Heart left ventricle (tissue), 16 donors: ENCODE results near the gene NRM. TPM values are rescaled to one million over a fixed set of nuclear protein-coding genes. Genes with fewer than 3 reads are reported as not detected.

Experiments used
- ATAC-seq, 4 donors: fragments of 200-7000 bp; cut with Tn5 transposase; one replicate each; pipeline ENCODE4 v1.9.1; 2020 to 2022; ENCODE audit warnings: moderate library complexity in 4 of 4, mild to moderate bottlenecking in 3 of 4, moderate number of reproducible peaks in 1 of 4
- DNase-seq, 5 donors: peaks; one replicate each; pipeline ENCODE4 v3.0.0-alpha.2; 2020
- H3K27ac ChIP-seq, 12 donors: fragments of 200-600 bp; sonication (generic) in 4 of 12; one replicate each; pipeline versions ENCODE4 v1.5.0 to v1.8.0; 2016 to 2022; ENCODE audit warnings: mild to moderate bottlenecking in 2 of 12
- H3K27me3 ChIP-seq, 9 donors: fragments of 200-600 bp; sonication (generic) in 2 of 9; one replicate each; pipeline versions ENCODE4 v1.5.1 to v1.8.0; 2016 to 2022; ENCODE audit warnings: mild to moderate bottlenecking in 3 of 9
- H3K36me3 ChIP-seq, 9 donors: fragments of 200-600 bp; sonication (generic) in 2 of 9; one replicate each; pipeline versions ENCODE4 v1.5.0 to v1.8.0; 2018 to 2022; ENCODE audit warnings: mild to moderate bottlenecking in 2 of 9
- H3K4me1 ChIP-seq, 12 donors: fragments of 200-600 bp; sonication (generic) in 4 of 12; one replicate each; pipeline versions ENCODE4 v1.5.0 to v1.8.0; 2016 to 2022; ENCODE audit warnings: mild to moderate bottlenecking in 3 of 12
- H3K4me3 ChIP-seq, 12 donors: fragments of 200-600 bp; sonication (generic) in 4 of 12; one replicate each; pipeline versions ENCODE4 v1.5.0 to v1.8.0; 2017 to 2022; ENCODE audit warnings: mild to moderate bottlenecking in 9 of 12, moderate library complexity in 4 of 12
- H3K9me3 ChIP-seq, 12 donors: fragments of 200-600 bp; sonication (generic) in 4 of 12; one replicate each; pipeline versions ENCODE4 v1.5.0 to v1.8.0; 2016 to 2022; ENCODE audit warnings: mild to moderate bottlenecking in 1 of 12
- POLR2A ChIP-seq, 2 donors: fragments of 450-650 bp; IDR thresholded peaks; one replicate each; pipeline ENCODE4 v1.6.1; 2017; ENCODE audit warnings: antibody characterized with exemption in 2 of 2, mild to moderate bottlenecking in 2 of 2, moderate library complexity in 2 of 2
- WGBS, 4 donors: extraction: QIAGEN DNeasy Blood & Tissue Kit in 2 of 4; methylation state at CpG; one replicate each; pipeline versions ENCODE4 v1.1.5 to v1.1.7; 2013 to 2018; 5-methylcytosine and 5-hydroxymethylcytosine counted together
- intact Hi-C, 10 donors: fragments of 100-400 bp; cut with DNase I; formaldehyde crosslinking; loops; one replicate each; pipeline versions ENCODE4 v1.11.1 to v1.14.2; 2022
- polyA plus RNA-seq, 2 donors: library from polyadenylated mRNA; stranded (reverse); fragments of 200-250 nt; gene quantifications; one replicate each; pipeline ENCODE4 v1.2.3, GENCODE V29; 2013
- total RNA-seq, 9 donors: library from RNA; depleted of rRNA in 2 of 9; stranded (reverse); fragments of >200 nt in 2 of 9; fragmentation: NEBNext Ultra II Directional in 3 of 9; extraction: Animal tissue kit (Norgen Biotek cat#: 25700) in 3 of 9; gene quantifications; one replicate each; pipeline versions ENCODE4 v1.1.0 to v1.2.4, GENCODE V29; 2016 to 2023
- TF ChIP-seq, protein P1 (sequence below), 12 donors: fragments of 200-600 bp; sonication (generic) in 4 of 12; IDR thresholded peaks; one replicate each; pipeline versions ENCODE4 v1.5.0 to v1.8.0; 2018 to 2022; ENCODE audit warnings: antibody characterized with exemption in 12 of 12, mild to moderate bottlenecking in 5 of 12
- donor health status: ischemic (EF 13 %, LVEDD 7.1; RV severe dilation, severe dysfunction).
- donor health status: healthy with polysubstance abuse.
- donor health status: DM: no; HTN: yes; CAD: no.
- donor health status: DM: no; HTN: no; CAD: no.
- donor health status: ischemic (EF 25% LVEDD 6.9; RV normal size, moderate dysfunction).
- donor health status: ischemic (EF 25% LVEDD 5.7; RV mildly dilated, moderate dysfunction).
- donor health status: healthy.
- donor health status: DM: yes; HTN: yes; CAD: no.
- donor health status: ischemic (EF 35%, LVEDD 5.7; RV mildly dilated, moderate dysfunction).
- donor health status: nonischemic (EF 11% LVEDD 7.7; RV severe dilation, severe dysfunction).
- donor health status: DM: yes; HTN: yes; CAD: no.
- donor health status: PGD.
- donor health status: ischemic (EF 29% LVEDD 5.4; RV normal size, mild dysfunction).
- donor health status: nonischemic (EF 23%, LVEDD 6.1; RV moderate dilation, normal function).

The NRM gene
- total and polyA plus RNA-seq, 11 donors = 2.2 to 9.6 (median 3.9) TPM

DNA sequence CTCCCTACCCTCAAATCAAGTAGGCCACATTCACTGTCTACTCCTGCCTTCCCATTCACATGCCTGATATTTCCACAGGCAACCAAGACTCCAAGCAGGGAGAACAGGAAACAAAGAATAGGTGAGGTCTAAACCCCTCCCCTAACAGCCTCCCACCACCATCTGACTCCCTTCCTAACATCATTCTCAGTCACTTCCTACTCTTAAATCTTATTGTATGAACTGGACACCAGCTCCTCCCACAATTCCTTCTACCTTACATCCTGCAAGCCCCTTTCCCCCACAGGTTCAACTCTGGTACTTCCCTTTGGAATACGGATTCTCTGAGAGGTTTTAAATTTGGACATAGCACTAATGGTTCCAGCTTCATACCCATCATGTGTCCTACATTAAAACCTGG, 44.8 kb downstream of the NRM start:
- Histone ChIP-seq H3K9me3 (no peaks in the 10 kb centered on the region), H3K27ac (peak overlapping the region in 2 of 12 donors; percentile 94 to 96), H3K36me3 (peaks cover 0 to 56% (median 28%) of the 10 kb centered on the region in 9 donors), H3K4me3 (no peak overlapping the region), H3K4me1 (peaks cover 0 to 33% (median 13%) of the 10 kb centered on the region in 12 donors), H3K27me3 (no peaks in the 10 kb centered on the region)
- intact Hi-C loops = no loop called here
- DNase-seq (no peak), ATAC-seq (no peak)
- TF ChIP-seq, protein P1, sequence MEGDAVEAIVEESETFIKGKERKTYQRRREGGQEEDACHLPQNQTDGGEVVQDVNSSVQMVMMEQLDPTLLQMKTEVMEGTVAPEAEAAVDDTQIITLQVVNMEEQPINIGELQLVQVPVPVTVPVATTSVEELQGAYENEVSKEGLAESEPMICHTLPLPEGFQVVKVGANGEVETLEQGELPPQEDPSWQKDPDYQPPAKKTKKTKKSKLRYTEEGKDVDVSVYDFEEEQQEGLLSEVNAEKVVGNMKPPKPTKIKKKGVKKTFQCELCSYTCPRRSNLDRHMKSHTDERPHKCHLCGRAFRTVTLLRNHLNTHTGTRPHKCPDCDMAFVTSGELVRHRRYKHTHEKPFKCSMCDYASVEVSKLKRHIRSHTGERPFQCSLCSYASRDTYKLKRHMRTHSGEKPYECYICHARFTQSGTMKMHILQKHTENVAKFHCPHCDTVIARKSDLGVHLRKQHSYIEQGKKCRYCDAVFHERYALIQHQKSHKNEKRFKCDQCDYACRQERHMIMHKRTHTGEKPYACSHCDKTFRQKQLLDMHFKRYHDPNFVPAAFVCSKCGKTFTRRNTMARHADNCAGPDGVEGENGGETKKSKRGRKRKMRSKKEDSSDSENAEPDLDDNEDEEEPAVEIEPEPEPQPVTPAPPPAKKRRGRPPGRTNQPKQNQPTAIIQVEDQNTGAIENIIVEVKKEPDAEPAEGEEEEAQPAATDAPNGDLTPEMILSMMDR (IDR thresholded peaks at IDR 0.05) = no peak
- no peak for TF ChIP-seq POLR2A (IDR thresholded peaks at IDR 0.05)
- WGBS, 4 donors = 57 to 74% (median 71%) methylated on average over 1 of the region's 1 CpG

DNA sequence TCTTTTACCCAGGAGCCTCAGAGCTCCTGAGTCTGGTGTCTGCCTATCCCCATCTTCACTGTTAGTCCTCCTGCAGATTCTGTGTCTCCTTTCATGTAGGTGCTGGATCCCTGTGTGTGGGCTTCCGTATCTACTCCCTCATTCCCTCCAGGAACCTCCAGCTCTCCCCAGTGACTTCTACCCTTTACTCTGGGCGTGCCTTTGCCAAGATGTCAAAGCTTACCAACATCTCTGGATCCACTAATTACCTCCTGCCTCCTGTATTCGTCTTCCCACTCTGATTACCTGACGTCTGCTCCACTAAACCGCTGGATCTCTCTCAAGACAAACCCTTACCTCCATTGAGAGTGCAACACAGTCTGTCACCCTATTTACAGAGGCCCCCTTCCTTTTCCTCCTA, 46.0 kb downstream of the NRM start:
- 83 to 91% (median 84%) methylated on average over 5 of the region's 5 CpGs for WGBS, 4 donors
- Histone ChIP-seq H3K4me1 (peaks cover 0 to 33% (median 13%) of the 10 kb centered on the region in 12 donors), H3K27ac (no peak overlapping the region), H3K9me3 (no peaks in the 10 kb centered on the region), H3K4me3 (no peak overlapping the region), H3K27me3 (no peaks in the 10 kb centered on the region), H3K36me3 (peaks cover 0 to 55% (median 34%) of the 10 kb centered on the region in 9 donors)
- TF ChIP-seq, protein P1 (IDR thresholded peaks at IDR 0.05) = no peak
- TF ChIP-seq POLR2A (IDR thresholded peaks at IDR 0.05) = no peak
- intact Hi-C loops = no loop called here
- ATAC-seq (no peak), DNase-seq (no peak)

DNA sequence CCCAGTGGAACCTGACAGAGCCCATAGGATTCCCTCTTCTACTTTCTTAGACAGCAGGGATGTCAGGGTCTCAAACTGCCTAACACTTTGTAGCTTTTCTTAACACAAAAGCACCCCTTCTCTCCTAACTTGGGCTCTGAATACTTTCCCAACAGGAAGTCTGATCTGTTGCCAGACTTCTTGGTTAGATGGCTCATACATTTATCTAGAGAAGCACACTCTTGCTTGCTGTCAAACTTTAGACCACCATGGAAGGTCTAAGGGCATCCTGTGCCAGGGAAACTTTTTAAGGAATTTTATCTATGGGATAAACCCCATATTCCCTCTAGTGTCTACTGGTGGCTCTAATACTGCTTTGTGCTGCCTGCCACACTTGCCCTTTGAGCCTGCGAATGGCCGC, 47.1 kb downstream of the NRM start:
- 96 to 100% (median 99%) methylated on average over 1 to 2 of the region's 2 CpGs for whole genome bisulfite sequencing, 4 donors
- H3K9me3 ChIP-seq = no peaks in the 10 kb centered on the region
- peaks cover 0 to 56% (median 36%) of the 10 kb centered on the region in 9 donors for H3K36me3 ChIP-seq
- intact Hi-C loops = no loop called here
- no peak overlapping the region for H3K4me3 ChIP-seq
- no peak for DNase-seq
- ATAC-seq = no peak
- no peaks in the 10 kb centered on the region for H3K27me3 ChIP-seq
- peaks cover 0 to 30% (median 13%) of the 10 kb centered on the region in 12 donors for H3K4me1 ChIP-seq
- H3K27ac ChIP-seq = peak overlapping the region in 1 of 12 donors; percentile 8
- TF ChIP-seq, protein P1 (IDR thresholded peaks at IDR 0.05) = no peak
- no peak for TF ChIP-seq POLR2A (IDR thresholded peaks at IDR 0.05)

DNA sequence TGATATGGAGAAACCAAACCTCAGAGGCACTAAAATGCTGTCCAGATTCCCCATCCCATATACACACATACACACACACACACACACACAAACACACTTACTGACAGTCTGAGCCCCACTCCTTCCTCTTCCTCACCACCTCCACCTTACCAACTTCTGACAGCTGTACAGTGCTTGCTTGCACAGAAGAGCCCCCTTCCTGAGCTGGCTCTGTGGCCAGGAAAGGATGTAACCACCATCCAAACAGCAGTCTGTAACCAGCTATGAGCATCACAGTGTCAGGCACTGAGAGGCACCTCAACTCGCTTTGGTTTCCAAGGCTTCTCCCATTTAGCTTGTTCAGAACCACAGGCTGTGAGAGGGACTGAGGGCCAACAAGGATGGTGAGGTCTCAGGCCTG, 49.7 kb downstream of the NRM start:
- Histone ChIP-seq H3K9me3 (no peaks in the 10 kb centered on the region), H3K4me1 (peaks cover 0 to 13% (median 2%) of the 10 kb centered on the region in 12 donors), H3K27ac (no peak overlapping the region), H3K36me3 (peaks cover 0 to 67% (median 39%) of the 10 kb centered on the region in 9 donors), H3K27me3 (no peaks in the 10 kb centered on the region), H3K4me3 (no peak overlapping the region)
- WGBS, 4 donors = 75 to 94% (median 89%) methylated on average over 1 of the region's 1 CpG
- no peak for ATAC-seq
- intact Hi-C loops = no loop called here
- TF ChIP-seq, protein P1 (IDR thresholded peaks at IDR 0.05) = no peak
- TF ChIP-seq POLR2A (IDR thresholded peaks at IDR 0.05) = no peak
- no peak for DNase-seq
